ENCODE results near the gene MMP11.

Gene MMP11

GRCh38 chr22:23760056-23760455 is 12.6 kb upstream of the MMP11 start:
- DNase-seq (ENCODE audit: low spot score), result no peak

GRCh38 chr22:23762842-23763578 is 9.6 kb upstream of the MMP11 start, which contains the start of gene C22orf15:
C22orf15 (plus strand) TSS chr22:23762990; CDS start chr22:23763307, 317 bp downstream.
- DNase-seq (ENCODE audit: low spot score), result no peak

GRCh38 chr22:23763579-23763945 is 9.1 kb upstream of the MMP11 start:
- DNase-seq (ENCODE audit: low spot score), result no peak

- DNase-seq (ENCODE audit: low spot score), result no peak
Measured at GRCh38 chr22:23763954-23764353, 8.7 kb upstream of the MMP11 start.

GRCh38 chr22:23764899-23765881 is 7.5 kb upstream of the MMP11 start:
- no peak for DNase-seq (ENCODE audit: low spot score)

- no peak for DNase-seq (ENCODE audit: low spot score)
Measured at GRCh38 chr22:23767303-23767672, 5.4 kb upstream of the MMP11 start.

GRCh38 chr22:23767673-23768548 is 4.7 kb upstream of the MMP11 start, which contains the start of gene CHCHD10:
CHCHD10 (minus strand) TSS chr22:23767972; CDS start chr22:23767874, 98 bp downstream.
- DNase-seq (ENCODE audit: low spot score), result peak; percentile 77

- no peak for DNase-seq (ENCODE audit: low spot score)
Measured at GRCh38 chr22:23769321-23769965, 3.2 kb upstream of the MMP11 start.

GRCh38 chr22:23772315-23772648 is 367 bp upstream of the MMP11 start:
- DNase-seq (ENCODE audit: low spot score), result no peak

- DNase-seq (ENCODE audit: low spot score), result no peak
Measured at GRCh38 chr22:23773483-23774113, 949 bp downstream of the MMP11 start.

- no peak for DNase-seq (ENCODE audit: low spot score)
Measured at GRCh38 chr22:23774114-23774921, 1.7 kb downstream of the MMP11 start.

GRCh38 chr22:23774922-23775436 is 2.3 kb downstream of the MMP11 start:
- DNase-seq (ENCODE audit: low spot score), result no peak

- no peak for DNase-seq (ENCODE audit: low spot score)
Measured at GRCh38 chr22:23775779-23776375, 3.2 kb downstream of the MMP11 start.

- DNase-seq (ENCODE audit: low spot score), result no peak
Measured at GRCh38 chr22:23777776-23778576, 5.3 kb downstream of the MMP11 start.

- no peak for DNase-seq (ENCODE audit: low spot score)
Measured at GRCh38 chr22:23778577-23778900, 5.9 kb downstream of the MMP11 start.

GRCh38 chr22:23779083-23779482 is 6.4 kb downstream of the MMP11 start:
- DNase-seq (ENCODE audit: low spot score), result no peak

- no peak for DNase-seq (ENCODE audit: low spot score)
Measured at GRCh38 chr22:23779731-23780130, 7.1 kb downstream of the MMP11 start.

- DNase-seq (ENCODE audit: low spot score), result no peak
Measured at GRCh38 chr22:23780146-23780748, 7.6 kb downstream of the MMP11 start.
